NCI-H2227 treated with DMSO at 0.1 percent for 48 hours (cell line): ENCODE results near the gene C1orf21.
A peak's percentile ranks its signal among the peaks of the same experiment; 100 is the strongest.

ENCODE experiments used
- DNase-seq: peaks from one replicate; lab custom pipeline; 2025; lab: John Stamatoyannopoulos, UW

The C1orf21 gene

DNA sequence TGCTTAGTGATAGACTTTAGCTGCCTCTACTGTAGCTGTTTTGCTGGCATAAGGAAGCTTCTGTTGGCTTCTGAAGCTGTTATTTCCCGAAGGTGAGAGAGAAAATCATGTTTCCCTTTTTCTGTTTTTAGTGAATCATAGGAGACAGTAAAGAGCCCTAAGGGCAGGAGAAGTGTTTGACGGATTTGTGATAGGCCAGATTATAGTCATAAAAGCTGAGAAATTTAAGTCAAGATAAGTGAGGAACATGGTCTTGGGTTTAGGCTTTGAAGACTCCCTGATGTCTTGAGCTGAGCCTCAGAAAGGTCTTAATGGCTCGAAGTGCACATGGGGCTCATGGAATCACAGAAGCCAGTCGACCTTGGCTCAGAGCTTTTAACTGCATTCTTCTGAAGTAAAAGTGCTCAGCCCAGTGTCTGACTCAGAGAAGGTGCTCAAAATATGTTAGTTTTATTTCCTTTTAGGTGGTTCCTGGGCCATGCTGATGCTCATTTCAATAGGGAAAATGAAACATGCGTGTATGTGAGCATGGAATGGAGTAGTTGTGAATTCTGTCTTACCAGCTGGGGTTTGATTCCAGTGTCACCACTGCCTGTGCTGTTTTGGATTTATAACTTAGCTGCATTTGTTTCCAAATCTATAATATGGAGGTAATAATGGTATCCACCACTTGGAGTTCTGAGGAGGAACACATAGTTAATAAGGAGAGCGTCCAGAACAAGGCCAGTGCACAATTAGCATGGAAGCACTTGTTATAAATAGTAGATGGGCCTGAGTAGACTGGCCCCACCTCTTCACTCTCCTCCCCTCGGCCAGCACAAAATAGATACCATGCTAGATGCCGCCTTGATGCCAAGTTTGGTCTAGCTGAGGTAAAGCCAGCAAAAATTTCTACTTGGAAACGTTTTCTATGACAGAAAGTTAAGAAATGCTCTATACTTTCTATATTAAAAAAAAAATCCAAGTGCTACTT lies 99.2 kb downstream of the C1orf21 start:
- no peak for DNase-seq

DNA sequence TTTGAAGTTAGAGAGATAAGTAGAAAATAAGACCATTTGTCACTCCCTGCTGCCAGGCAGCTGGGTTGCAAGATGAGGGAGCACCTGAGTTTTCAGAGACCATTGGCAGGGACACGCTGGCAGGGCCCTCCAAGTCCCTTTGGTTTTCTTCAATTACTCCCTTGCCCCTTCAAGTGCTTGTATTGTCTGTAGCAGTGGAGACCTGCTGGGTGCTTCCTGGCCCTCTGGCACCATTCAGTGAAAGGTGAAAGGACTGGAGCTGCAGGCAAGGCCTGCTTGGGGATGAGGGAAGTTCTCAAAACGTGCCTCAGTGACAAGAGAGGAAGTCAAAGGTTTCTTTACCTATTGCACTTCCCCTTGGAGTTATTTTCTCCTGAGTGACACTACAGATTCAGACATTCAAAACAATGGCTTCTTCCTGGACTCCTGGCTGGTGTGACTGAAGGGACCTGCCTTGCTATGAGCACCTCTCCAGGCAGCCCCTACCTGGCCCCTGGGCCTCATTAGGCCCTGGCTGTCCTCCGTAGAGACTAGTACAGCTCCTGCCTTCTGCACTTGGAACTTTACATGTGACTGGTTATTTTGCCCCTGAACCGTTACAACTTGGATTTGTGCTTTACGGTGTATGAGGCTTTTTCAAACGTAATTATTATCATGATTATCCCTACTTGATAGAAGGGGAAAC lies 100.1 kb downstream of the C1orf21 start:
- DNase-seq = no peak

DNA sequence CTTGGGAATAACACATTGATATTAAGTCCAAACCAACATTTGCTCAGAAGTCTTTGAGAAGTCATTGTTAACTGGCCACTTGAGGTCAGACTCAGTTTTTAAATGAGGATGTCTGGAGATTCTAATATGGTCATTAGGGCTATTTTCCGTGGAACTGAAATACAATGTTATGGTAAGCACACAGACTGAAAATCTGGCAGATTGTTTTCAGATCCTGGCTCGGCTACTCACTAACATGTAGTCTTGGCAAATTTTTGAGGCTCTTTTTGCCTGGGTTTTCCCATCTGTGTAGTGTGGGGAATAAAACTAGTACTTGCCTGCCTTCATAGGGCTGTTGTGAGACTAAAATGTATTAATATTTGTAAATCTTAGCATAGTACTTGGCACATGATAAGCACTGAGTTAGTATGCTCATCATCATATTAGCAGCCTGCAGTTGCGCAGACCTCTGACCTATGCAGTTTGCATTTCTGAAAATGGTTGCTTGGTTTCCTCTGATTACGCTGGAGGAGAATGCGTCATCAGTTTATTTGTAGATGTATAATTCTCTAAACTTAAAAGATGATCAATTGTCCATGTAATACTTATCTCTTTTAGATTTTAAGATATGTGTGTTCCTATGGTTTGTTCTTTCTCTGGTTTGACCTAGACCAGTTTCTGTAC lies 100.8 kb downstream of the C1orf21 start:
- no peak for DNase-seq

DNA sequence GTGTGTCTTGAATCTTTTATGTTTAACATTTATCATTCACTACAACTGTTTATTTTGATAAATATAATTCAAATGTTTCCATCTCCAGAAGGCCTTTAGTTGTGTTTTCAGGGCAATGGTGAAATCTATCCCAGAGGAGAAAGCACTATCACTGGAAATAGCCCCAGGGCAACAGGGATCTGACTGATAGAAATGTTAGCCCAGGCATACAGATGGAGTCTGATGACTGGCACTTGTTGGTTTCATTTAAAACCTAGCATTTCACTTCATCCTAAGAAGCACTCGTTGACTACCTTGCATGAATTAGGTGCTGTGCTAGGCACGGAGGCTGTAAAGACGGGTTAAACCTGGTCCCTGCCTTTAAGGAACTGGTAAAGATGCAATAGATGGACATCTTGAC lies 103.1 kb downstream of the C1orf21 start:
- no peak for DNase-seq

DNA sequence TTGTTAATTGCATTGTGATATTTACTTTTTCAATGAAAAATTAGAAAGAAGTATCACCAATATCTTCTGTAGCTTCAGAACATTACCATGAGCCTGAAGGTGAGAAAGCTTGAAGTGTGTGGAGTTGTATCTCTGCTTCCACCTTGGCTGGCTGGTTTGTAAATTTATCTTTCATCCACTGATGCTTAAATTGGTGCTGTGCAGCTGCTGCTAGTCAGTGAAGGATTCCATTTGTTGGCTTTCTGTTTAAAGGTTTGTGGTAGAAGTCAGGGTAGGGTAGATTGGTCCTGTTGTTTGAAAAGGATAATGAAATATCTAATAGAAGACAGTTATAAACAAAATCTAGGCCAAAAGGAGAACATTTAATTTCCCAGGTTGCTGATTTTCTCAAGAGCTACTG lies 105.7 kb downstream of the C1orf21 start:
- no peak for DNase-seq

DNA sequence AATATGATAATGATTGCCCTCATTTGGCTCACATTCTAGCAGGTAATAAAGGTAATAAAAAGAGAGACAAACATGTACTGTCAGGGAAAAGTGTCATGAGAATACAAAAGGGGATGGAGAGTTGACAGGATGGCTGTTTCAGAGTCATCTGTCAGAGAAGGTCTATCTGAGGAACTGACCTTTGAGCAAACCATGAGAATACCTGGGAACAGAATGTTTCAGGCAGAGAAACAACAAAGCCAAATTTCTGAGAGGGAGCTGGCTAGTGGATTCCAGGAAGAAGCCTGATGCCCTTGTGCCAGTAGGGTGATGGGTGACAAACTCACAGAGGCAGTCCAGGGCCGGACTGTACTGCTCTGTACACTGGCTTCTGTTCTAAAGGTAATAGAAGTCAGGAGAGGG lies 107.2 kb downstream of the C1orf21 start:
- DNase-seq = no peak

DNA sequence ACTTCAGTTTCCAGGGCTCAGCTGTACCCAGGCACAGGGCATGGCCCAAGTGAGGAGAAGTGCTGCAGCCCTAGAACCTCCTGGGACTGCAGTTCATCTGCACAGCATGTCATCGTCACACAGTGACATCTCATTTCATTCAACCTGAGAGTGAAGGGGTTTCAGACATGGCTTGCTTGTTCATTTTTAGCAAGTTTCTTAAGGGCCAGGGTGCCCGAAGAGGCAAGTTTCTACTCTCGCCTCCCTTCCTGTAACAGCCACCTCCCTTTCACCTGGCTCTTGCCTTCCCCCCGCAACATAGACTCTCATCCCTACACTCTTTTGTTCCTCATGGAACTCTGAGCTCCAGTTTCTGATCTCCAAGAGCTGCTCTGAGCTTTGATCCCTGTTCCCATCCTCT lies 108.1 kb downstream of the C1orf21 start:
- DNase-seq = no peak

DNA sequence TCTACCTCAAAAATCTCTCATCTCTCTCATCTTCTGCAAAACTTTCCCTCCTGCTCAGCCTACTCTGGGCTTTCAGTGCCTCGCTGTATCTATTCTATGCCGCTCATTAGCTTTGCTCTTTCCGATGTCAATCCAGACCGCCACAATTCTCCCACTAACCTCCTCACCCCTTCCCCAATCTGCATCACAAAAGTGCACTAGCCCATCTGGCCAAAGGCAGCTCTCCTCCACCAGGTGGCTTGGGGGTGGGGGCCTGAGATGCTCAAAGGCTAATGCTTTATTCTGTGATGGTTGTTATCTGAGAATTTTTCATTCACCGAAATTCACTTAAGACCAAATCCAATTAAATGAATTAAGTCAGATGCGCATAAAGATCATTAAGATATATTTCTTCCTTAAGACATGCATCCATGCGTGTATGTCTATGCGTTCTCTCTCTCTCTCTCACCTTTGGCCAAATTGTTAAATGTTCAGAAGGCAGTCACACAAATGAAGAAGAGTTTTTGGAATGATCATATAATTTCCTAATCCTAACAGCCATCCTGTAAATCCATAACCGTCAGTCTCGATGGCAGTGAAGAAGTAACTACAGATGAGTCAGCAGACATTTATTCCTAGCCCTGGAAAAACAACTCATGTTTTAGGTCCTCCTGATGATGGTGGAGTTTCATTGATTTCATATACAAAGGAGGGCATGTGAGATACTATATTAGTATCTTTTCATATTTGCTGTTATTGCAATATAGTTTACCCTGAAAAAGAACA lies 111.3 kb downstream of the C1orf21 start:
- no peak for DNase-seq

DNA sequence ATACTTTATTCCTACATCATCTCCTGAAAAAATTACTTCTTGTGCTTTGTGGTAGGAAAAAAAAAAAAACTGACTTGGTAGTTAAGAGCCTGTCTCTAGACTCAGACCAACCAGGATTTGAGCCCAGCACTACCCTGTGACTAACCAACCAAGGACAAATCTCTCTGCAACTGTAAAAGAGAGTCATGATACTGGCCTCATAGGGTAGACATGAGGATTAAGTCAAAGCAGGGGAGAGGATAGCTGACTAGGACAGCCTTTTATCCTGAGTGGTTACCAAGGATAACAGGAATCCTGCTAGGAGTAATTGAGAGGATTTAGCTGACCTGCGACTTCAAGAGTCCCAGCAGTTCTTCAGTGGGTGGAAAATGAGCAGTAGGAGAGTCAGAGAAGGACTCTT lies 112.8 kb downstream of the C1orf21 start:
- DNase-seq = peak; percentile 50

DNA sequence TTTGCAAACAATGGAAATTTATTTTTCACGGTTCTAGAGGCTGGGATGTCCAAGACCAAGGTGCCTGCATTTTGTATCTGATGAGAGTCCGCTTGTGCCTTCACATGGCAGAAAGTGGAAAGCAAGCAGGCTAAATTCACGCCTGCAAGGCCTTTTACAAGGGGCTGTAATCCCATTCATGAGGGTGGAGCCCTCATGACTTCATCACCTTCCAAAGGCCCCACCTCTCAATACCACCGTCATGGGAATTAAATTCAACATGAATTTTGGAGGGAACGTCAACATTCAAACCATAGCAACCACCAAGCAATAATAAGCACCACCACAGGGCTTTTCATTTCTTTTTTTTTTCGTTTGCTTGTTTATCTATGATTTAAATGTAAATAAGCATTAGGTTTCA lies 115.3 kb downstream of the C1orf21 start:
- DNase-seq = no peak

DNA sequence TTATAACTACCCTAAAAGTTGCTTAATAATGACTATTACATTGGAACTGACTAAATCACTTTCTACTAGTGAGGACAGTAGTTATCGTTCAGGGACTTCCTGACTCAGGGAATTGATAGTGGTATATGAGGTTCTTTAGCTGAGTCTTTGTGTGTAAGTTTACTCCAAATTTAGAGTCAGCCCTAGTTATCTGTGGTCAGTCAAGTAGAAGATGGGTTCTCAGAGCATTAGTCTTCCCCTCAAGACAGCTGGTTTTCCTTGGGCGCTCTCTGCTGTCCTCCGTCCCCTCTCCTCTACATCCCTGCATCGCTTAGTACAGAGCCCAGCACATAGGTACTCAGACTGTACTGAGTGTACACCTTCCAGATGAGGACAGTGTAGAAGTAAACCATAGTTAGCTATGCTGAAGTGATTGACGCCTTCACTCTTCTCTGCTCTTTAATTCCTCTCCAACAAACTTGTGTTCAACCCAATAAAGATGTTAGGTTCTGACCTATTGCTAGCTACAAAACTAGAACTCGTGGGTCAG lies 116.5 kb downstream of the C1orf21 start:
- no peak for DNase-seq

DNA sequence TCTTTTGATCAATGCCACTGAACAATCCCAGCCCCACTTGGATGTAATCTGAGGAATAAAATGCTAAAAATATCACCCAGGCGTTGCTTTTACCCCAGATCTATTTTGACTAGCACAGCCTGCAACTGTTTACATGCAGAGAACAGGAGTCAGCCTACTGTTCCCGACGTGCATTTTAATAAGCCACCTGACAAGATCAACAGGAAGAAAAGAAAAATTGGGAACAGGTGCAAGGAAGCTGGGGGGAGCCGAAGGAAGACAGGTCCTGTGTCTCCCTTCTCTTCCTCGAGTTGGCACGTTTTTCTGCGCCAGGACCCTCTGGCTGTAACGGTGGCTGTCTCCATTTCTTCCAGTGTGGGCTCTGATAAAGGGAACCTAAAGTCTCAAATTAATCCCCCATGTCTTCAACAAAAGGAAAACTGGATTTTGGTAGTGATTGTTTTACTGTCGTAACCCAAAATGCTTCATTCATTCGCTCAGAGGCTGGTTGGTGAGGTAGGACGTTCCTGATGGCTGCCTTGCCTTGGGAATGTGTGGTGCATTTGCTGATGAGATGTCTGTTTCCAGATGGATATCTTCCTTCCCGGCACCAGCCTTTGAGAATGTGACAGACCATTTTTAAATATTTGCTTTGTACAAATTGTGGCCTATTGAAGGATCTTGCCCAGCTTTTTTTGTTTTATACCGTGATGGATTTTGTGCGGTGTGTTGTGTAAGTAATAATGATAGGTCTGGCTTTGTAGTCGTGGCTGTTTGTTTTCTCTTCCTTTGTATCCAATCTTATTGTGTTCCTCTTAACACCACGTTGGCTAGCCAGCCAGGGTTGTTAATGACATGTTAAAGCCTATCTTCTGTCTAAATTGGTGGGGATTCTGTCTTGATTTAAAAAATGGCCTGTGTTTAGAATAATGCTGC lies 117.5 kb downstream of the C1orf21 start:
- peak; percentile 91 for DNase-seq

DNA sequence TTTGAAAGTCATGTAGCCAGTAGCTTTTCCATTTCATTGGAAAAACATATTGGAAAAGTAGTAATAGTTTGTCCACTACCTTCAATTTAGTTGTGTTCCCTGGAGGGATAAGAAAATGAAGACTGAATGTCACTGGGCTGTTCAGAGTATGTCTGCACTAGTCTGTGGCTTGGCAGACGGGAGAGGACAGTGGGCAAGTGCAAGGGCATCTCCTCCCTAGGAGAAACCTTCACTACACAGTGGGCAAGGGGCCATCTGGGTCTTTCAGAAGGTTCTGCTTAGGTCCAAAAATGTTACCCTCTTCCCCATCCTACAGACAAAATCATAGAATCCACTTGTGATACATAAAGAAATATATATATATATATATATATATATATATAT lies 118.1 kb downstream of the C1orf21 start:
- no peak for DNase-seq

DNA sequence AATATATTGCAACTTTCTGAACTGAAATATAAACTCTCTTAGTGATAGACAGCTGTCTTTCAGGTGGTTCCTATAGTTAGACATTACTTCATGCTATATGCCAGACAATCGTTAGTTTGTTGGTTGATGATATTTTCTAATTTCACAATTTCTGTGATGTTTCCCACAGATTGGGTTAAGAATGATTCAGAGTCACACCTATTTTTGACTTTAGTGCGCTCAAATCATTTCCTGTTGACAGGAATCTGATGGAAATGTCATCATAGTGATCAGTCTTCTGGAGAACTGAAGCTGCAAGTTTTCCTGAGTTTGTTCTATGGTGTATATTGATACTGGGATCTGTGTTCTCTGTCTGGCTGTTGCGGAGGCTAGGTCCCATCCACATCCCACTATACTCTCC lies 119.7 kb downstream of the C1orf21 start:
- DNase-seq = no peak

DNA sequence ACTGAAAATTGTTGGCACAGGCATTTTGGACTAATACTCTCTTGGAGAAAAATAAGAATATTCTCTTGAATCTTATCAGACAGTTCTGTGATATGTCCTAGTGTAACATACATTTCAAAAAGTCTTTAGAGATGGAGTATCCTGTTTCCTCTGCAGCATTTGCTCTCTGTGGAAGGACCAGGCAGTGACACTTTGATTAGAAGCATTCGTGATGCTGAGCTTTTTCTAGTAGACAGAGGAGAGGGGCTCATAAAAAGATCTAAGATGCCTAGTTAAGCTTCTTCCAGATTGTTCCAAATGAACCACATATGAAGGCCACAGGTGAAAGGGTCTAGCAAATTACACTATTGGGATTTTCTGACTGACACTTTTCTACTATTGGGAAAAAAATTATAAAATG lies 120.3 kb downstream of the C1orf21 start:
- DNase-seq = no peak

DNA sequence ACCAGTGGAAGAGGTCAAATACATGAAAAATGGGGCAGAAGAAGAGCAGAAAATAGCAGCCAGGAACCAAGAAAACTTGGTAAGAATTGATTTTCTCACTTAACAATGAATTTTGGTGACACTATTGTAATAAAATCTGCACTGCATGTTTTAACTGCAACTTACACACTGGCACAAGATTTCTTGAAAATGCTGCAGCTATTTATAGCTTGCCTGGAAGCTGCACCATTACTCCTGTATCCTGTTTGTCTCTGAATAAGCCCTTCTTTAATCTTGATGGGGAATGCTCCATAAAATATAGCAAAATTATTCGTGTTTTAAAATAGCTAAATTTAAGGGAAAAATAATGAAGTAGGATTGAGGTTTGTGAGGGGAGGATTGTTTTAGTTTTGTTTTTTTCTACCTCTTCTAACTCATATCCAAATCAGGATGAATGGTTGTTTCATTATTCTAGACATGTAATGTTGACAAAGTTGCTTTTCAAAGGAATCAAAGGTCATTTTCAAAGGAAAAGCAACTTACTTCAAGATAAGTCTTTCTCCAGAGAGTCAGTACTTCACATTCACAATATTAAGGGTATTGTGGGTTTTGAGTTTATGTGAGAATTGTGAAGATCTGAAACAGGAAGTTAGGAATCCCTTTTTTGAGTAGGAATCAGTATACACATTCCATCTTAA lies 120.9 kb downstream of the C1orf21 start:
- no peak for DNase-seq

DNA sequence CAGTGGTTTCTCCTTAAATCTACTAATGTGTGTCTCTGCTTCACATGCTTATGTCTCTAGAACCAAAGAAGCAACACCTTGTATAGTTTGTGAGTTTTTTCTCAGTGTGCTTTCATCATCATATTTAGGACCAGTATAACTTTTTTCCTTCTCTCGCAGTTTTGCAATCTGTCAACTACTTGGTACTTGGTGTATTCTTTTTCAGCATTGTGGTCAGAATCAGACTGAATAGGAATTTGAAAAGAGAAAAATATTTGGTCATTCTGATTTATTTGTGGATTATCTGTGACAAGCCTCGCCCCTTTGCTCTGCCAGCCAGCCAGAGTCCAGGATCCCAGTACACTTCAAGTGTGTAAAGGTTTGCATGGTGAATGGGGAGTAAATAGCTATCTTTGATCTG lies 122.3 kb downstream of the C1orf21 start:
- DNase-seq = no peak

DNA sequence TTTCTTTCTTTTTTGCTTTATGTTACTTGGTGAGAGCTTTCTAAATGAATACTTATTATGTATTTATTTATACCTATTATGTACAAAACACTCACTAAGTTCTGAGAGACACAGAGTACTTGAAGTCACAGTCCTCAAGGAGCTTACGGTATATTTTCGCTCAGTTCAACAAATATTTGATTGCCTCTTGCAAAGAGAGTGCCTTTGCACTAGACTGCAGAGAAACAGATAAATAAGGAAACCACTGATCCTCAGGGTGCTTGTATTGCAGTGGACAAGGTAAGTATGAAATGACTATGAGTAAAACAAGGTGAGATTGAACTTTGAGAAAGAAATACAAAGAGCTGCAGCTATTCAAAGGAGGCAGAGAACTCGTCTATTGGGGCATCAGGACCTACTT lies 123.3 kb downstream of the C1orf21 start:
- DNase-seq = no peak

DNA sequence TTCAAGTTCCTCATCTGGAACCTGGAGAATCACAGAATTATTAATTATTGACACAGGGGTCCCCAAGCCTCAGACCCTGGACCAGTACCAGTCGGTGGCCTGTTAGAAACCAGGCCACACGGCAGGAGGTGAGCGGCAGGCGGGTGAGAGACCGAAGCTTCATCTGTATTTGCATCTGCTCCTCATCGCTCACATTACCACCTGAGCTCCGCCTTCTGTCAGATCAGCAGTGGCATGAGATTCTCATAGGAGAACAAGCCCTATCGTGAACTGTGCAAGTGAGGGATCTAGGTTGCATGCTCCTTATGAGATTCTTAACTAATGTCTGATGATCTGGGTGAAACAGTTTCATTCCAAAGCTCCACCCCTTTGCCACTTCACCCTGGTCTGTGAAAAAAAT lies 125.9 kb downstream of the C1orf21 start:
- no peak for DNase-seq

DNA sequence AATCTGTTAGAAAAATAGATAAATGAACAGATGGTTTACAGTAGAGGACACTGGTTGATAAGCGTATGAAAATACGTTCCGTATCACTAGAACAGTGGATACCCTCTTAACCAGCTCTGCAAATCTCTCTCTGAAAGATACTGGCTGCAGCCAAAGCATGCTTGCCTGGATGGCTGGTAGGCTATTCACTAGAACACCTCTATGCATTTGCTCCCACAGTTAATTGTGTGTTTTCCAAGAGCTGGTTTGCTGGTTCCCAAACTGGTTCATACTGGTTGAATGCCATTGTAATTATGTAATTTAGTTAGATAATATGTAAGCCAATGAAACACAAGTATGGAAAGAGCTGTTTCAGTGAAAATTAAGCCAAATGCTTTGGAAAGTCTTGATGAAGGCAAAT lies 126.6 kb downstream of the C1orf21 start:
- no peak for DNase-seq
